ENCODE results near the gene VPS8. TPM values are rescaled to one million over a fixed set of nuclear protein-coding genes. Genes with fewer than 3 reads are reported as not detected.

VPS8 gene
- total RNA-seq, result 190 TPM

- peak; percentile 89 for DNase-seq
Observed at GRCh38 chr3:184811999-184812661, at the start of gene VPS8. TSS of gene VPS8 (plus strand) at chr3:184812166. CDS start at chr3:184824633, 12,467 bp downstream.

- DNase-seq, result no peak
Observed at GRCh38 chr3:184764191-184764590, 47.8 kb upstream of the VPS8 start.

- DNase-seq, result no peak
Observed at GRCh38 chr3:184765047-184765729, 46.8 kb upstream of the VPS8 start.

- no peak for DNase-seq
Observed at GRCh38 chr3:184765730-184766074, 46.3 kb upstream of the VPS8 start.

- no peak for DNase-seq
Observed at GRCh38 chr3:184766555-184767261, 45.3 kb upstream of the VPS8 start.

GRCh38 chr3:184767377-184767776 is 44.6 kb upstream of the VPS8 start:
- no peak for DNase-seq

- no peak for DNase-seq
Observed at GRCh38 chr3:184769382-184770170, 42.4 kb upstream of the VPS8 start.

- no peak for DNase-seq
Observed at GRCh38 chr3:184770541-184770940, 41.4 kb upstream of the VPS8 start.

- no peak for DNase-seq
Observed at GRCh38 chr3:184771301-184772127, 40.5 kb upstream of the VPS8 start.

- no peak for DNase-seq
Observed at GRCh38 chr3:184772667-184773272, 39.2 kb upstream of the VPS8 start.

GRCh38 chr3:184773283-184774186 is 38.4 kb upstream of the VPS8 start:
- no peak for DNase-seq

- DNase-seq, result no peak
Observed at GRCh38 chr3:184776916-184777315, 35.0 kb upstream of the VPS8 start.

- peak; percentile 77 for DNase-seq
Observed at GRCh38 chr3:184777566-184778356, 34.2 kb upstream of the VPS8 start.

GRCh38 chr3:184778426-184779332 is 33.3 kb upstream of the VPS8 start:
- DNase-seq, result no peak

GRCh38 chr3:184780981-184781515 is 30.9 kb upstream of the VPS8 start:
- DNase-seq, result no peak

GRCh38 chr3:184781801-184782200 is 30.2 kb upstream of the VPS8 start:
- DNase-seq, result no peak

- DNase-seq, result no peak
Observed at GRCh38 chr3:184783319-184783718, 28.6 kb upstream of the VPS8 start.
